Trophoblast cell (in vitro differentiated cells and primary cell): ENCODE data around the gene PARVB.

Source experiments
- DNase-seq, 2 donors: peaks; one replicate each; pipeline ENCODE4 v3.0.0-alpha.2; 2016
- H2AFZ ChIP-seq: 2 replicates; pipeline ENCODE4 v1.6.1; 2013; ENCODE audit warnings: low read length, moderate library complexity, mild to moderate bottlenecking; ENCODE audit not compliant: insufficient read depth, poor library complexity
- H2AK5ac ChIP-seq: 2 replicates; pipeline ENCODE4 v1.6.1; 2013; ENCODE audit warnings: mild to moderate bottlenecking, low read length
- H2BK120ac ChIP-seq: 2 replicates; pipeline ENCODE4 v1.6.1; 2013; ENCODE audit warnings: low read length, mild to moderate bottlenecking, moderate library complexity; ENCODE audit not compliant: insufficient read depth, poor library complexity
- H2BK12ac ChIP-seq: 2 replicates; pipeline ENCODE4 v1.6.1; 2013; ENCODE audit warnings: mild to moderate bottlenecking, low read length, moderate library complexity
- H2BK5ac ChIP-seq: 2 replicates; pipeline ENCODE4 v1.6.1; 2013; ENCODE audit warnings: low read length, low read depth, moderate library complexity, mild to moderate bottlenecking; ENCODE audit not compliant: poor library complexity
- H3K14ac ChIP-seq: 2 replicates; pipeline ENCODE4 v1.6.1; 2013; ENCODE audit warnings: mild to moderate bottlenecking, low read length
- H3K18ac ChIP-seq: 2 replicates; pipeline ENCODE4 v1.6.1; 2013; ENCODE audit warnings: mild to moderate bottlenecking, low read length
- H3K23ac ChIP-seq: 2 replicates; pipeline ENCODE4 v1.6.1; 2013; ENCODE audit warnings: low read length
- H3K27ac ChIP-seq: 2 replicates; pipeline ENCODE4 v1.5.1; 2013; ENCODE audit warnings: low read depth, mild to moderate bottlenecking, inconsistent platforms, low read length, moderate library complexity
- H3K27me3 ChIP-seq: 2 replicates; pipeline ENCODE4 v1.6.1; 2013; ENCODE audit warnings: inconsistent platforms, mild to moderate bottlenecking, low read length, moderate library complexity; ENCODE audit not compliant: insufficient read depth
- H3K36me3 ChIP-seq, 2 experiments: 1 replicate in 1 of 2; 2 replicates in 1 of 2; pipeline ENCODE4 v1.6.1; 2013; ENCODE audit warnings: low read length in 2 of 2, mild to moderate bottlenecking in 2 of 2, moderate library complexity in 1 of 2; ENCODE audit not compliant: insufficient read depth in 2 of 2, control insufficient read depth in 1 of 2
- H3K4ac ChIP-seq: 2 replicates; pipeline ENCODE4 v1.6.1; 2013; ENCODE audit warnings: low read depth, mild to moderate bottlenecking, low read length, moderate library complexity
- H3K4me1 ChIP-seq, 2 experiments: 1 replicate in 1 of 2; 2 replicates in 1 of 2; pipeline ENCODE4 v1.6.1; 2013; ENCODE audit warnings: low read length in 2 of 2, mild to moderate bottlenecking in 2 of 2, moderate library complexity in 1 of 2; ENCODE audit not compliant: insufficient read depth in 2 of 2, control insufficient read depth in 1 of 2
- H3K4me2 ChIP-seq: 2 replicates; pipeline ENCODE4 v1.6.1; 2013; ENCODE audit warnings: inconsistent platforms, mild to moderate bottlenecking, low read length, moderate library complexity
- H3K4me3 ChIP-seq: 2 replicates; pipeline ENCODE4 v1.5.1; 2013; ENCODE audit warnings: mild to moderate bottlenecking, low read depth, low read length, inconsistent platforms
- H3K79me1 ChIP-seq: one replicate; pipeline ENCODE4 v1.6.1; 2013; ENCODE audit warnings: low read length
- H3K79me2 ChIP-seq: 2 replicates; pipeline ENCODE4 v1.6.1; 2013; ENCODE audit warnings: low read length, mild to moderate bottlenecking; ENCODE audit not compliant: control insufficient read depth, insufficient read depth, poor library complexity
- H3K9ac ChIP-seq: 2 replicates; pipeline ENCODE4 v1.6.1; 2013; ENCODE audit warnings: mild to moderate bottlenecking, low read length
- H3K9me3 ChIP-seq: 2 replicates; pipeline ENCODE4 v1.6.1; 2013; ENCODE audit warnings: low read depth, mild to moderate bottlenecking, control low read depth, inconsistent platforms, low read length; ENCODE audit not compliant: insufficient read depth
- H4K12ac ChIP-seq: 2 replicates; pipeline ENCODE4 v1.6.1; 2013; ENCODE audit warnings: low read depth, mild to moderate bottlenecking, low read length, moderate library complexity
- H4K8ac ChIP-seq: 2 replicates; pipeline ENCODE4 v1.6.1; 2013; ENCODE audit warnings: low read depth, mild to moderate bottlenecking, low read length, moderate library complexity
- H4K91ac ChIP-seq: one replicate; pipeline ENCODE4 v1.6.1; 2013; ENCODE audit warnings: low read depth, mild to moderate bottlenecking, low read length, moderate library complexity
- WGBS: extraction: QIAGEN DNeasy Blood & Tissue Kit; methylation state at CpG from one replicate; pipeline ENCODE4 v1.1.7; 2013; ENCODE audit warnings: missing lambda C conversion rate; ENCODE audit not compliant: insufficient read length, insufficient coverage; ENCODE audit errors: extremely low coverage; 5-methylcytosine and 5-hydroxymethylcytosine counted together

PARVB gene

GRCh38 chr22:44211256-44211945, 187.3 kb downstream of the PARVB start:
- Histone ChIP-seq H4K91ac (no peak overlapping the region), H3K27me3 (no peaks in the 10 kb centered on the region), H3K4me3 (no peak overlapping the region), H3K23ac (no peak overlapping the region), H3K4me2 (no peak overlapping the region), H2AFZ (no peak overlapping the region), H3K27ac (no peak overlapping the region), H3K4me1 (no peaks in the 10 kb centered on the region), H4K8ac (no peak overlapping the region), H2BK120ac (no peak overlapping the region), H3K9ac (no peak overlapping the region), H3K79me1 (no peaks in the 10 kb centered on the region), H2BK12ac (no peak overlapping the region), H2AK5ac (no peak overlapping the region), H3K18ac (no peak overlapping the region), H4K12ac (no peak overlapping the region), H3K79me2 (no peaks in the 10 kb centered on the region), H3K9me3 (peaks cover 4% of the 10 kb centered on the region), H3K14ac (no peak overlapping the region), H3K36me3 (no peaks in the 10 kb centered on the region), H2BK5ac (no peak overlapping the region), H3K4ac (no peak overlapping the region)
- DNase-seq: peak in 1 of 2 donors; percentile 14
- WGBS: no CpG with 5 or more reads among the region's 6 CpGs

- no CpG with 5 or more reads among the region's 12 CpGs for WGBS
- Histone ChIP-seq H3K4me1 (no peaks in the 10 kb centered on the region), H3K27me3 (no peaks in the 10 kb centered on the region), H3K23ac (no peak overlapping the region), H3K36me3 (no peaks in the 10 kb centered on the region), H3K14ac (no peak overlapping the region), H3K27ac (no peak overlapping the region), H2BK120ac (no peak overlapping the region), H3K18ac (no peak overlapping the region), H3K9ac (no peak overlapping the region), H3K4me2 (no peak overlapping the region), H2BK12ac (no peak overlapping the region), H2BK5ac (no peak overlapping the region), H3K9me3 (peaks cover 4% of the 10 kb centered on the region), H3K4me3 (no peak overlapping the region), H4K12ac (no peak overlapping the region), H3K79me1 (no peaks in the 10 kb centered on the region), H4K8ac (no peak overlapping the region), H2AFZ (no peak overlapping the region), H2AK5ac (no peak overlapping the region), H3K4ac (no peak overlapping the region), H4K91ac (no peak overlapping the region), H3K79me2 (no peaks in the 10 kb centered on the region)
- no peak for DNase-seq
Observed at GRCh38 chr22:44211946-44212930, 188.1 kb downstream of the PARVB start.

- no peaks in the 10 kb centered on the region for H3K79me1 ChIP-seq
- no CpG with 5 or more reads among the region's 1 CpG for WGBS
- H3K79me2 ChIP-seq: no peaks in the 10 kb centered on the region
- H2AK5ac ChIP-seq: no peak overlapping the region
- no peak overlapping the region for H2AFZ ChIP-seq
- no peak overlapping the region for H2BK120ac ChIP-seq
- no peak overlapping the region for H3K9ac ChIP-seq
- no peak overlapping the region for H3K23ac ChIP-seq
- no peak overlapping the region for H4K91ac ChIP-seq
- H3K36me3 ChIP-seq: no peaks in the 10 kb centered on the region
- H3K4ac ChIP-seq: no peak overlapping the region
- H3K18ac ChIP-seq: no peak overlapping the region
- H4K12ac ChIP-seq: no peak overlapping the region
- H3K9me3 ChIP-seq: peaks cover 4% of the 10 kb centered on the region
- DNase-seq: no peak
- H3K4me1 ChIP-seq: no peaks in the 10 kb centered on the region
- H3K27ac ChIP-seq: no peak overlapping the region
- no peak overlapping the region for H3K4me2 ChIP-seq
- no peaks in the 10 kb centered on the region for H3K27me3 ChIP-seq
- no peak overlapping the region for H2BK5ac ChIP-seq
- no peak overlapping the region for H3K4me3 ChIP-seq
- H4K8ac ChIP-seq: no peak overlapping the region
- no peak overlapping the region for H2BK12ac ChIP-seq
- H3K14ac ChIP-seq: no peak overlapping the region
Observed at GRCh38 chr22:44212936-44213335, 188.8 kb downstream of the PARVB start.

GRCh38 chr22:44213489-44214043, 189.5 kb downstream of the PARVB start:
- H3K36me3 ChIP-seq: no peaks in the 10 kb centered on the region
- no peak overlapping the region for H2BK12ac ChIP-seq
- H3K14ac ChIP-seq: no peak overlapping the region
- H2BK120ac ChIP-seq: no peak overlapping the region
- no peak overlapping the region for H3K4ac ChIP-seq
- no peak overlapping the region for H3K27ac ChIP-seq
- no peaks in the 10 kb centered on the region for H3K4me1 ChIP-seq
- H3K79me1 ChIP-seq: no peaks in the 10 kb centered on the region
- no peak overlapping the region for H2BK5ac ChIP-seq
- H2AK5ac ChIP-seq: no peak overlapping the region
- no peak for DNase-seq
- H3K4me3 ChIP-seq: no peak overlapping the region
- H3K9me3 ChIP-seq: peaks cover 5% of the 10 kb centered on the region
- no peak overlapping the region for H3K9ac ChIP-seq
- no peak overlapping the region for H3K18ac ChIP-seq
- no peak overlapping the region for H3K23ac ChIP-seq
- no peak overlapping the region for H3K4me2 ChIP-seq
- no CpG with 5 or more reads among the region's 3 CpGs for WGBS
- no peaks in the 10 kb centered on the region for H3K27me3 ChIP-seq
- H2AFZ ChIP-seq: no peak overlapping the region
- no peaks in the 10 kb centered on the region for H3K79me2 ChIP-seq
- H4K8ac ChIP-seq: no peak overlapping the region
- no peak overlapping the region for H4K91ac ChIP-seq
- no peak overlapping the region for H4K12ac ChIP-seq
